Stimulated activated CD8-positive, alpha-beta memory T cell treated with anti-CD3 and anti-CD28 coated beads, Interleukin-4, amount 100 ng/mL, for 1 hour (primary cell): ENCODE results near the gene NELFB.
"Not testable (repeated sequence)": the region's sequence is repeated elsewhere in the genome, so short reads cannot be mapped to it uniquely, and the experiment has no call there.

Experiments used
- DNase-seq, 2 donors: peaks; one replicate each; pipeline ENCODE4 v3.0.0-alpha.2; 2020; ENCODE audit warnings: low read depth in 2 of 2, low spot score in 1 of 2

Gene NELFB

DNA sequence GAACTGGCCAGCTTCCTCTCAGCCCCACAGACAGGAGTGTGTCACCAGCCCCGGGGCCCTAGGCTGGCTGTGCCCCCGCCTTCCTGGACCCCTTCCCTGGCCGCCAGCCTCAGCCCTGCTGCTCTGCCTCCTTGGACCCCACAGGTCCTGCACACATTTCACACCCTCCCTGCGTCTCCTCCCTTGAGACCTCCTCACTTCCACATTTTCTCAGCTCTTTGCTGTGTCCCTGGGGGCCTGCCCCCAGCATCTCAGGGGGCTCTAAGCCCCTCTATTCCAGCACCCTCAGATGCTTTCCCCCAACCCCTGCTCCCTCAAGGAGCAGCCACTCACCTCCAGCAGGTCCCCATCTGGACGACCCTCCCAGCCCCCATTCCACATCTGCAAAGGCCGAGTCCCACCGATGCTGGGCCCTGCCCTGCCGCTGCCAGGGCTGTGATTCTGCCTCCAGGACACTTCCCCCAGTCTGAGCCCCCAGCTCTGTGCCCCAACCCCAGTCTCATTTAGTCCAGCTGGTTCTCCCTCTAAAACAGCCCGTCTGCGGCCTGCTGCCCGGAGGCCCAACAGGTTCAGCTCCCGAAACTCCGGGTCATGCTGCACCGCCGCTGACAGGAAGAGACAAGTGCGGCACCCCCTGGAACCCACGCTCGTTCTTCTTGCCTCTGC is 20.2 kb upstream of the NELFB start:
- no peak for DNase-seq

DNA sequence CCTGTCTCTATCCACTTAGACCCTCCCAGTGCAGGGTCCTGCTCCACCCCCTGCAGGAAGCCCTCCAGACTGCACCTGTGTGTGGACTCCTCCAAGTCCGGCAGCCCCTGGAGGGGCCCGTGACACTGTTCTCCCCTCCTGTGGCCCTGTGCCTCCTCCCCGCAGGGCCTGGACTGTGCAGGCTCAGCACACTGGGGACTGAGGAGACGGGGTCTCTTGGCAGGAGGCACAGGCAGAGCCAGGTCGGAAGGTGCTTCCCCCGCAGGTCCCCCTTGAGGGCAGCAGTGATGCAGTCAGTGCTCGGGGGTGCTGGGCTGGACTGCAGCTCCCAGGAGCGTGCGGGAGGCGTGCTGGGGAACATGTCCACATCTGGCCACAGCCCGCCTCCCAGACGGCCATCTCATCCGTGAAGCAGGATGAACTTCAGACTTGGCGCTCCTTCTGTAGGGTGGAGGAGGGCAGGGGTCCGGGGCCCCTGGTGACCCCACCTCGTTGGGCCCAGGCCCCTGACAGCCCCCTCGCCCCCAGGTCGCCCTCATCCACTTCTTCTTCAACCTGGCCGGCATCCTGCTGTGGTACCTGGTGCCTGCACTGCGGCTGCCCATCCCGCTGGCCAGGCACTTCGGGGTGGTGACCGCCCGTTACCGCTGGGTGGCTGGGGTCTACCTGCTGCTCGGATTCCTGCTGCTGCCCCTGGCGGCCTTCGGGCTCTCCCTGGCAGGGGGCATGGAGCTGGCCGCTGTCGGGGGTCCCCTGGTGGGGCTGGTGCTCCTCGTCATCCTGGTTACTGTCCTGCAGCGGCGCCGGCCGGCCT is 19.5 kb upstream of the NELFB start:
- DNase-seq: no peak

DNA sequence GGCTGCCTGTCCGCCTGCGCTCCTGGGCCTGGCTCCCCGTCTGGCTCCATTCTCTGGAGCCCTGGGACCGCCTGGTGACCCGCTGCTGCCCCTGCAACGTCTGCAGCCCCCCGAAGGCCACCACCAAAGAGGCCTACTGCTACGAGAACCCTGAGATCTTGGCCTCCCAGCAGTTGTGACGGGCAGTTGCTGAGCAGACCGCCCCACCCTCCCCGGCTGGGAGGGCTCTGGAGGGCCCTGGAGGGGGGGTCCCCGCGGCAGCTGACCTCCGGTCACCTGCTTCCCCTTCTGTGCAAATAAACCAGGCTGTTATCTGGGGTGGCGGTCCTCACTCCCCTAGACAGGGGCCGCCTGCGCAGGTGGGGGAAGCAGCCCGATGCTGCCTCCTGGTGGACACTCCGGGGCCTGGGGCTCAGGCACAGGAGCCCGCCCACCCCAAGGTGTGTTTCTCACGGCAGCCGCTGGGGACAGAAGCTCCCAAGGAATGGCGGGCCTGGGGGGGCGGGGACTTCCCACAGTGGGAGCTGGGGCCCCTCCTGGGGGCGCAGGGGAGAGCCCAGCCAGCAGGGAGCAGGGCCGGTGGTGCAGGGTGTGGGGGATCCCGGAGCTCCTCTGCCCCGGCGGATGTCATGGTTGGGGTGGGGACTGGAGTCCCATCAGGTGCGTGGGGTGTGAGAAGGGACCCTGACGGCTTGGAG is 18.7 kb upstream of the NELFB start:
- DNase-seq: peak; percentile 70 to 85

- no peak for DNase-seq
Observed at GRCh38 chr9:137236936-137237421, 18.1 kb upstream of the NELFB start.

DNA sequence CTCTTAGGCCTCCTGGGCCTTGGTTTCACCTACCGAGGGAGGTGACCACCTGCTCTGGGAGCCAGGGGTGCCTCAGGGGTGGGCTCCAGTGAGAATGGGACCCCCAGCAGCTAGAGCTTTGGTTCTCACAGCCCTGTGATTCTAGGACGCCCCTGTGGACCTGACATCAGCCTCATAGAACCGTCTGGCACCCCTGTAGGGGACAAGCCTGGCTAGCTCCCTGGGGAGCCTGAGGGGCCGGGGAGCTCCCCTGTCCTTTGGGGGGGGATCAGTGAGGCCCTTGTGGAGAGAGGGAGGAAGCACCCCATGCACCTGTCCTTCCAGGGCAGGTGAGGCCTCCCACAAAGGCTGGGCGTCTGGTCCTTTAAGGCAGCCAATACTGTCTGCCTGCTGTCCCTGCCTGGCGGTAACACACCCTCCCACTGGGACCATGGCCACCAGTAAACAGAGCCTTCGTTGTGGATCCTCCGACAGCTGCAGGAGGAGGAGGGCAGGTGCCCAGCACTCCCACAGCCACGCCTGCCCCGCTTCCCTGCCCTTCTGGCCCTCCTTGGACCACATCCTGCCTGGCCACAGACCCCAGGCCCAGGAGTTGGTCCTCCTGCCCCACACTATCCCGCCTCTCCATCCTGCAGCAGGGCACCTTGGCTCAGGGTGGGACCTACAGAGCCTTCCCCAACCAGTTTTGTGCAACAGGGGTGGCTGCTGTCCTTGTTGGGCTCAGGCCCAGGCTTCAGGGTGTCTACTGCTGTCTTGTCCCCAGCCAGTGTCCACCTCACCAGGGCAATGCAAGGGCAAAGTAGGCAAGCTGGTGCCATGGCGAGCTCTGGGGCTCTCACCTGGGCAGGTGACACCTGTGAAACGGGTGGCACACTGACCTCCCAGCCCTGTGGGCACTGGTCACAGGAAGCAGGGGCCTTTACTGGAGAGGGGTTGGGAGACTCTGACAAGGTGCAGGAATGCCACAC is 17.1 kb upstream of the NELFB start:
- no peak for DNase-seq

GRCh38 chr9:137239541-137240200 is 15.5 kb upstream of the NELFB start:
- DNase-seq: not testable (repeated sequence)

DNA sequence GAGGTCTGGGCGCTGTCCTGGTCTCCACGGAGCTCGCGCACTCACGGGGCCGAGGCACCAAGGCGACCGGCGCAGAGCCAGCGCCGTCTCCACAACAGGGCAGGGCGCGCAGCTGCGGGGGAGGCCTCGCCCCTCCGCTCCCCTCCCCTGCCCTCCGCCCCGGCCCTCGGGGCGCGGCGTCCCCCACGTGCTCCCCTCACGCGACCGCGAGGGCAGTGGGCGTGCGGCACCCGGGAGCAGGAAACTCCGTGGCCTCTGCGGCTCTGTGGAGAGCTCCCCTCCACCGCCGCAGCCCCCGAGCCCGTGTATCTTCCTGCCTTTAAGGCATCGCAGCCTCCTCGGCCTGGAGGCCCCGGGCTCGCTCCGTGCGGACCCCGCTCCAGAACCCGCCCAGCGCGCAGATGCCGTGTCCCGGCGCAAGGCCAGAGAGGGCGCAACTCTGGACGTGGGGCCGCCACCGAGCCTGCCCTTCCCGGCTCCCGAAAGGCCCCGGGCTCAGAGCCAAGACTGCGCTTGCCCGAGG is 14.7 kb upstream of the NELFB start:
- DNase-seq: peak in 1 of 2 donors; percentile 33

DNA sequence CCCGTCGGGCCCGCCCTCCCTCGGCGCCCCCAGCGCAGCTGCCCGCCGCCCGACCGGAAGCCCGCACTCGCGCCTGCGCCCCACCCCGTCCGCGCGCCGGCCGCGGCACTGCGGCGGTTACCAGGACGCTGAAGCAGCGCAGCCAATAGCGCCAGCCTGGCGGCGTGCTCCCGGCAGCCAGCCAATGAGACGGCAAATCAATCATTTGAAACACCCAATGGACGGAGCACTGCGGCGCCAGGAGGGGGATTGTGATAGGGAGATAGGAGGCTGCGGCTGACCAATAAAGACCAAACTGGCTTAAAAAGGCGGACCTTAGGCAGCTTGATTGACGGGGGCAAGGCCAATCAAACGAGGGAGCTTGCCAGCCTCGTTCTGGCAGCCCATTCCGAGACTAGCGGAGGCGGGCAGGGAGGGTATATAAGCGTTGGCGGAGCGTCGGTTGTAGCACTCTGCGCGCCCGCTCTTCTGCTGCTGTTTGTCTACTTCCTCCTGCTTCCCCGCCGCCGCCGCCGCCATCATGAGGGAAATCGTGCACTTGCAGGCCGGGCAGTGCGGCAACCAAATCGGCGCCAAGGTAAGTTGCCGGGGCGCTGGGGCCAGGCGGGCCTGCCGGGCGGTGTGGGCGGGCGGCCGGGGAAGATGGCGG is 14.2 kb upstream of the NELFB start, which contains the start of gene TUBB4B:
Gene TUBB4B, plus strand, starts transcription at position 447 of the 649 bp plus-strand sequence. Its CDS starts 74 bp downstream, at position 521.
- DNase-seq: peak; percentile 94 to 95

DNA sequence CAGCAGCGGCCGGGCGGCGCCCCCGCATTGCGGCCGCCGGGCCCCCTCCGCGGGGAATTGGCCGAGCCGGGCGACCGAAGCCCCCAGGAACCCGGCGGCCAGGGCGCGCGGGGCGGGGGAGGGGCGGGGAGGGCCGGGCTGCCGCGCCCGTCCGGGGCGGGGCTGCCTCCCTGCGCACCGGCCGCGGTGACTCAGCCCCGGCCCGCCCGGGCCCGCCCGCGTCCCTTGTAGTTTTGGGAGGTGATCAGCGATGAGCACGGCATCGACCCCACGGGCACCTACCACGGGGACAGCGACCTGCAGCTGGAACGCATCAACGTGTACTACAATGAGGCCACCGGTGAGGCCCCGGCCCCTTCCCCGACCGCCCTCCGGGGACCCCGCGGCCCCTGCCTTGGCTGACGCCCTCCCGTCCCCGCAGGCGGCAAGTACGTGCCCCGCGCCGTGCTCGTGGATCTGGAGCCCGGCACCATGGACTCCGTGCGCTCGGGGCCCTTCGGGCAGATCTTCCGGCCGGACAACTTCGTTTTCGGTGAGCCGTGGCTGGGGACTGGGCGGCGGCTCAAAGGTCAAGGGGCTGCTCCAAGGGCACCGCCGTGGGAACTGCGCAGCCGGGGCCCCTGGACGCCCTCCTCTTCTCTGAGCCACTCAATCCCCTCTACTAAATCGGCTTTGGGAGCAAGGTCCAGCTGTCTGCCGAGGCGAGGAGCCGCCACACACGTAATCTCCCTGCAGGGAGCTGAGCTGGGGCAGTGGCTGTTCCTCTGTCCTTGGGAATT is 13.4 kb upstream of the NELFB start:
- peak in 1 of 2 donors; percentile 57 for DNase-seq

GRCh38 chr9:137242269-137243203 is 12.6 kb upstream of the NELFB start:
- no peak for DNase-seq

DNA sequence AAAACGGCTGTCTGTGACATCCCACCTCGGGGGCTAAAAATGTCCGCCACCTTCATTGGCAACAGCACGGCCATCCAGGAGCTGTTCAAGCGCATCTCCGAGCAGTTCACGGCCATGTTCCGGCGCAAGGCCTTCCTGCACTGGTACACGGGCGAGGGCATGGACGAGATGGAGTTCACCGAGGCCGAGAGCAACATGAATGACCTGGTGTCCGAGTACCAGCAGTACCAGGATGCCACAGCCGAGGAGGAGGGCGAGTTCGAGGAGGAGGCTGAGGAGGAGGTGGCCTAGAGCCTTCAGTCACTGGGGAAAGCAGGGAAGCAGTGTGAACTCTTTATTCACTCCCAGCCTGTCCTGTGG is 11.9 kb upstream of the NELFB start:
- DNase-seq: not testable (repeated sequence)

DNA sequence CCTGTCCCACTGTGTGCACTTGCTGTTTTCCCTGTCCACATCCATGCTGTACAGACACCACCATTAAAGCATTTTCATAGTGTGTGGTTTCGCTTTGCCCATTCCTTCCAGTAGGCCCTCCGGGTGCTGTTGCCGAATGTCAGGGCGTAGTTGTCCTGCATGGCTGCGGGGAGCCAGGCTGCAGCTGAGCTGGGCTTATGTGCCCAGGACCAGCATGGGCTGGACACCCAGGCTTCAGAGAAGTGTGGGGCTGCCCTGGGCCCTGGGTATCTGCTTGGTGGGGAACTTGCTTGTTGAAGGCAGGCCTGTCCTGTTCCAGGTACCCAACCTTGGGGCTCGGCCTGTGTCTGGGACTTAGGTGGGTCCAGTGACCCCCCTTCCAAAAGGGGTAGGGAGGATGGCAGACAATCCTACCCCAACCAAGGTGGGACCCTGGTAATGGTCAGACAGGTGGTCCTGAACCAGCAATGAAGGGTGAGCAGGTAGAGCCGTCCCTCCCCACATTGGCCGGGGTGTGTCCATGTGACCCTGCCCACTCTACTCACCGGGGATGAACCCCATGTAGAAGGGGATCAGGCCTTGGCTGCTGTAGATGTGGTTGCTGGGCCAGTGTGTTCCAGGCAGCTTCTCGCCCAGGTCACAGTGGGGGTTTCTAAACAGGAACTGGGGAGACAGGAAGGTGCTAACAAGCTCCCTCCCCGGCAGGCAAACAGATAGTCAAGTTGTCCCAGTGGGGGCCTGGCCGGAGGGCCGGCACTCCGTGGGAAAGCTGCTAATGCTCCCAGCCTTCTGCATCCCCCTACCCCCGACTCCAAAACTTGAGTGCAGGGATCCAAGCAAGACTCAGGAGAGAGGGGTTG is 11.3 kb upstream of the NELFB start:
- no peak for DNase-seq

DNA sequence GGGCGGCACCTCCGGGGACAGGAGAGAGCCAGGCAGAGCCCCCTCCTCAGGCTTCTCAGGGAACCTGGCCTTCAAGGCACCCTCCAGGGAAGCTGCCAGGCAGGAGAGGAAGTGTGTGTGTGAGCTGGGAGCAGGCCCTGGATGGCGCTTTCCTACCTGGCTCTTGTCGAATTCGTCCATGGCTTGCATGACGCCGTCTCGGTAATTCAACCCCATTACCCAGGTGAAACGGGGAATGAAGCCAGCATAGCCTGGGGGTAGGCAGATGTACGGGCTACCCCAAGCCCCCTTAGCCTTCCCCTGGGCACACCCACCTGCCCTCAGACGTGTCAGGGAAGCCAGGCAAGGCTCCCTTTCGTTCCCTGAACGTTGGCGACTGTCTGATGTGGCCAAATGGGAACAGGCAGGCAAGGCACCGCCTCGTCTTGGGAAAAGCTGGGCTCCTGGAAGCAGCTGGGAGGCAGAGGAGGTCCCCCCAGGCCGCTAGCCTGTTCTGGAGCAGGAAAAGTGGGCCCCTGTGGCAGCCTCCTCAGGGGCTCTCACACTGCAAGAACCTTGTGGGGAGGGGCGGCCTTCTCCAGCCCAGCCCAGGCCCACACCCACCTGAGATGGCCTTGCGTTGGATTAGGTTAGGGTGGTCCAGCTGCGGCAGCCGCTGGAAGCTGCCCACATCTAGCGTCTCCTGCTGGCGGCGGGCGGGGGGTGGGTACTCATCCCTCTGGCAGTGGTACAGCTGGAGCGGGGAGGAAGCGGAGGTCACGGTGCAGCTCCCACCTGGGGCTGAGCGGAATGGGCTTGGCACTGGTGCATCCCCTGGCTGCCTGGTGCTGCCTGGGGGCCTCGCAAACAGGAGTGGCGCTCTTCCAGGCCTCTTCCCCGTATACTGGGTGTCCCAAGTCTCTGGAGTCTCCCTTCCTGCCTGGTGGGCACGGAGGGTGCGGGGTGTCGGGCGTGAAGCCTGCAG is 10.4 kb upstream of the NELFB start:
- DNase-seq: no peak

- DNase-seq: no peak
Observed at GRCh38 chr9:137245450-137246421, 9.4 kb upstream of the NELFB start.
